ENCODE data around the gene PLAAT3.
"Not testable (repeated sequence)": the region's sequence is repeated elsewhere in the genome, so short reads cannot be mapped to it uniquely, and the experiment has no call there.

Gene PLAAT3

GRCh38 chr11:63609536-63609935, 4.7 kb downstream of the PLAAT3 start:
- DNase-seq (ENCODE audit: low read depth in 2 of 2) = no peak

- no peak for DNase-seq (ENCODE audit: low read depth in 2 of 2)
Observed at GRCh38 chr11:63608353-63609345, 5.6 kb downstream of the PLAAT3 start.

- DNase-seq (ENCODE audit: low read depth in 2 of 2) = no peak
Observed at GRCh38 chr11:63603180-63603518, 11.1 kb downstream of the PLAAT3 start.

- not testable (repeated sequence) for DNase-seq (ENCODE audit: low read depth in 2 of 2)
Observed at GRCh38 chr11:63602290-63603179, 11.7 kb downstream of the PLAAT3 start.

GRCh38 chr11:63599211-63600122, 14.8 kb downstream of the PLAAT3 start:
- DNase-seq (ENCODE audit: low read depth in 2 of 2) = no peak

- no peak for DNase-seq (ENCODE audit: low read depth in 2 of 2)
Observed at GRCh38 chr11:63598556-63598955, 15.7 kb downstream of the PLAAT3 start.

- no peak for DNase-seq (ENCODE audit: low read depth in 2 of 2)
Observed at GRCh38 chr11:63595296-63595695, 18.9 kb downstream of the PLAAT3 start.

- no peak for DNase-seq (ENCODE audit: low read depth in 2 of 2)
Observed at GRCh38 chr11:63592975-63593395, 21.2 kb downstream of the PLAAT3 start.

GRCh38 chr11:63590024-63590788, 24.0 kb downstream of the PLAAT3 start:
- no peak for DNase-seq (ENCODE audit: low read depth in 2 of 2)

GRCh38 chr11:63589000-63589399, 25.2 kb downstream of the PLAAT3 start:
- DNase-seq (ENCODE audit: low read depth in 2 of 2) = no peak

- DNase-seq (ENCODE audit: low read depth in 2 of 2) = no peak
Observed at GRCh38 chr11:63586451-63587166, 27.6 kb downstream of the PLAAT3 start.

GRCh38 chr11:63583357-63583677, 30.9 kb downstream of the PLAAT3 start:
- no peak for DNase-seq (ENCODE audit: low read depth in 2 of 2)

GRCh38 chr11:63581224-63581623, 33.0 kb downstream of the PLAAT3 start:
- DNase-seq (ENCODE audit: low read depth in 2 of 2) = not testable (repeated sequence)

GRCh38 chr11:63578882-63579281, 35.4 kb downstream of the PLAAT3 start:
- DNase-seq (ENCODE audit: low read depth in 2 of 2) = not testable (repeated sequence)

- DNase-seq (ENCODE audit: low read depth in 2 of 2) = no peak
Observed at GRCh38 chr11:63574856-63575602, 39.2 kb downstream of the PLAAT3 start.

GRCh38 chr11:63573881-63574855, 40.1 kb downstream of the PLAAT3 start:
- no peak for DNase-seq (ENCODE audit: low read depth in 2 of 2)

- DNase-seq (ENCODE audit: low read depth in 2 of 2) = no peak
Observed at GRCh38 chr11:63572026-63572688, 42.1 kb downstream of the PLAAT3 start.

GRCh38 chr11:63569570-63569969, 44.7 kb downstream of the PLAAT3 start:
- no peak for DNase-seq (ENCODE audit: low read depth in 2 of 2)

Measured in activated CD8-positive, alpha-beta memory T cell treated with anti-CD3 and anti-CD28 coated beads for 4 hours (primary cell).